Gastroesophageal sphincter (tissue), 4 donors: ENCODE results near the gene PSMD7. TPM values are rescaled to one million over a fixed set of nuclear protein-coding genes. Genes with fewer than 3 reads are reported as not detected.

Experiments used
- ATAC-seq: fragments of 150-250 bp; one replicate; pipeline ENCODE4 v1.9.1; 2016; ENCODE audit warnings: mild to moderate bottlenecking, moderate library complexity
- H3K27ac ChIP-seq, 4 donors: fragments of 200-600 bp; sonication (generic) in 3 of 4; 1 replicate in 3 of 4; 2 replicates in 1 of 4; pipeline ENCODE4 v1.5.1; 2016 to 2019
- H3K27me3 ChIP-seq: fragments of 200-600 bp; sonication (generic); one replicate; pipeline ENCODE4 v1.5.1; 2019
- H3K36me3 ChIP-seq, 2 donors: fragments of 200-600 bp; sonication (generic); one replicate each; pipeline ENCODE4 v1.5.1; 2019; ENCODE audit warnings: control low read depth in 1 of 2
- H3K4me1 ChIP-seq, 3 donors: fragments of 200-600 bp; sonication (generic); 1 replicate in 2 of 3; 2 replicates in 1 of 3; pipeline ENCODE4 v1.5.1; 2016 to 2019; ENCODE audit warnings: control low read depth in 2 of 3
- H3K4me3 ChIP-seq, 2 donors: fragments of 200-600 bp; sonication (generic); one replicate each; pipeline ENCODE4 v1.5.1; 2019; ENCODE audit warnings: mild to moderate bottlenecking in 1 of 2, moderate library complexity in 1 of 2
- H3K9me3 ChIP-seq, 3 donors: fragments of 200-600 bp; sonication (generic); one replicate each; pipeline ENCODE4 v1.5.1; 2017 to 2019; ENCODE audit warnings: control low read depth in 2 of 3
- CTCF ChIP-seq, 4 experiments: fragments of 200-600 bp in 2 of 4; fragments of 450-650 bp in 2 of 4; sonication (generic) in 1 of 4; IDR thresholded peaks; one replicate each; pipeline ENCODE4 v1.5.1; 2017 to 2019; ENCODE audit warnings: antibody characterized with exemption in 4 of 4, mild to moderate bottlenecking in 2 of 4, moderate library complexity in 2 of 4
- EP300 ChIP-seq: sonication (generic); formaldehyde crosslinking; IDR thresholded peaks from one replicate; pipeline ENCODE4 v1.6.1; 2017; ENCODE audit warnings: antibody characterized with exemption, mild to moderate bottlenecking
- POLR2A ChIP-seq, 2 donors: fragments of 450-650 bp; IDR thresholded peaks; one replicate each; pipeline ENCODE4 v1.6.1; 2017; ENCODE audit warnings: antibody characterized with exemption in 2 of 2, mild to moderate bottlenecking in 2 of 2, moderate library complexity in 1 of 2
- POLR2AphosphoS5 ChIP-seq: sonication (generic); formaldehyde crosslinking; IDR thresholded peaks from one replicate; pipeline ENCODE4 v1.6.1; 2017; ENCODE audit warnings: antibody characterized with exemption
- WGBS, 2 donors: methylation state at CpG; one replicate each; pipeline ENCODE4 v1.1.5; 2018; ENCODE audit warnings: low coverage in 1 of 2; 5-methylcytosine and 5-hydroxymethylcytosine counted together
- total RNA-seq, 4 donors: library from RNA; depleted of rRNA; stranded (reverse); fragments of >200 nt; gene quantifications; one replicate each; pipeline ENCODE4 v1.1.0, GENCODE V29; 2016

PSMD7 gene
- total RNA-seq, 4 donors from 2014 or later = 70.5 to 111 (median 105) TPM

GRCh38 chr16:74279805-74280204 lies 16.8 kb upstream of the PSMD7 start:
- Histone ChIP-seq H3K36me3 (no peaks in the 10 kb centered on the region), H3K27ac (no peak overlapping the region), H3K4me1 (no peaks in the 10 kb centered on the region), H3K27me3 (no peaks in the 10 kb centered on the region), H3K4me3 (no peak overlapping the region), H3K9me3 (no peaks in the 10 kb centered on the region)
- WGBS, 2 donors = 25 to 54% methylated on average over 2 to 5 of the region's 6 CpGs
- no peak for TF ChIP-seq EP300
- TF ChIP-seq CTCF (IDR thresholded peaks at IDR 0.05) = no peak
- TF ChIP-seq POLR2A (IDR thresholded peaks at IDR 0.05) = no peak
- no peak for TF ChIP-seq POLR2AphosphoS5
- ATAC-seq = no peak

- TF ChIP-seq CTCF (IDR thresholded peaks at IDR 0.05) (no peak), EP300 (no peak), POLR2A (IDR thresholded peaks at IDR 0.05) (no peak), POLR2AphosphoS5 (no peak)
- ATAC-seq = no peak
- no peak overlapping the region for H3K27ac ChIP-seq
- H3K4me1 ChIP-seq = no peaks in the 10 kb centered on the region
- no peaks in the 10 kb centered on the region for H3K36me3 ChIP-seq
- no peaks in the 10 kb centered on the region for H3K27me3 ChIP-seq
- 78 to 89% methylated on average over 3 of the region's 5 CpGs for WGBS, 2 donors
- no peaks in the 10 kb centered on the region for H3K9me3 ChIP-seq
- H3K4me3 ChIP-seq = no peak overlapping the region
Observed at GRCh38 chr16:74280448-74280847, 16.2 kb upstream of the PSMD7 start.

- Histone ChIP-seq H3K36me3 (no peaks in the 10 kb centered on the region), H3K9me3 (no peaks in the 10 kb centered on the region), H3K27me3 (no peaks in the 10 kb centered on the region), H3K4me3 (no peak overlapping the region), H3K4me1 (no peaks in the 10 kb centered on the region), H3K27ac (no peak overlapping the region)
- WGBS, 2 donors = 40 to 64% methylated on average over 1 of the region's 1 CpG
- TF ChIP-seq EP300 (no peak), POLR2A (IDR thresholded peaks at IDR 0.05) (no peak), POLR2AphosphoS5 (no peak), CTCF (IDR thresholded peaks at IDR 0.05) (no peak)
- ATAC-seq = no peak
Observed at GRCh38 chr16:74281300-74281699, 15.3 kb upstream of the PSMD7 start.

GRCh38 chr16:74283716-74284115 lies 12.9 kb upstream of the PSMD7 start:
- Histone ChIP-seq H3K27me3 (no peaks in the 10 kb centered on the region), H3K4me1 (no peaks in the 10 kb centered on the region), H3K9me3 (no peaks in the 10 kb centered on the region), H3K4me3 (no peak overlapping the region), H3K27ac (no peak overlapping the region), H3K36me3 (no peaks in the 10 kb centered on the region)
- ATAC-seq = no peak
- 90 to 94% methylated on average over 3 to 4 of the region's 4 CpGs for WGBS, 2 donors
- TF ChIP-seq EP300 (no peak), POLR2A (IDR thresholded peaks at IDR 0.05) (no peak), POLR2AphosphoS5 (no peak)

GRCh38 chr16:74288065-74288464 lies 8.5 kb upstream of the PSMD7 start:
- no peak for ATAC-seq
- no peaks in the 10 kb centered on the region for H3K36me3 ChIP-seq
- peaks cover 0 to 12% (median 0%) of the 10 kb centered on the region in 3 donors for H3K9me3 ChIP-seq
- no peak overlapping the region for H3K27ac ChIP-seq
- TF ChIP-seq EP300 = no peak
- TF ChIP-seq POLR2AphosphoS5 = no peak
- TF ChIP-seq CTCF (IDR thresholded peaks at IDR 0.05) = no peak
- no peak for TF ChIP-seq POLR2A (IDR thresholded peaks at IDR 0.05)
- no peak overlapping the region for H3K4me3 ChIP-seq
- H3K27me3 ChIP-seq = no peaks in the 10 kb centered on the region
- 80% methylated on average over 1 of the region's 7 CpGs; no CpG with 5 or more reads in 1 of the 2 donors for WGBS, 2 donors
- no peaks in the 10 kb centered on the region for H3K4me1 ChIP-seq
